GM23338 (cell line): ENCODE data around the gene SPIRE1. TPM values are rescaled to one million over a fixed set of nuclear protein-coding genes. Genes with fewer than 3 reads are reported as not detected.

ENCODE experiments used
- ATAC-seq: fragments of 200-7000 bp; cut with Tn5 transposase; 3 replicates; pipeline ENCODE4 v1.9.1; 2020
- DNase-seq: peaks from one replicate; pipeline ENCODE4 v3.0.0-alpha.2; 2015; ENCODE audit warnings: low spot score
- H2AFZ ChIP-seq: fragments of 200-600 bp; sonication (generic); 2 replicates; pipeline ENCODE4 v1.8.0; 2016; ENCODE audit warnings: antibody characterized with exemption, mild to moderate bottlenecking, moderate library complexity
- H3F3A ChIP-seq: fragments of 200-600 bp; sonication (generic); replicated peaks from 2 replicates; pipeline ENCODE4 v1.8.0; 2017; ENCODE audit warnings: antibody characterized with exemption, mixed run types, low read depth
- H3K27ac ChIP-seq: fragments of 200-600 bp; sonication (generic); 2 replicates; pipeline ENCODE4 v1.6.1; 2016; ENCODE audit warnings: low read depth
- H3K27me3 ChIP-seq: fragments of 200-600 bp; sonication (generic); 2 replicates; pipeline ENCODE4 v1.8.0; 2016; ENCODE audit warnings: mild to moderate bottlenecking, mixed run types, moderate library complexity; ENCODE audit not compliant: insufficient read depth
- H3K36me3 ChIP-seq: fragments of 200-600 bp; sonication (generic); 2 replicates; pipeline ENCODE4 v1.8.0; 2016; ENCODE audit warnings: mild to moderate bottlenecking; ENCODE audit not compliant: insufficient read depth
- H3K4me1 ChIP-seq: fragments of 200-600 bp; sonication (generic); 2 replicates; pipeline ENCODE4 v1.8.0; 2016; ENCODE audit warnings: mild to moderate bottlenecking, moderate library complexity; ENCODE audit not compliant: insufficient read depth
- H3K4me2 ChIP-seq: fragments of 200-600 bp; sonication (generic); 2 replicates; pipeline ENCODE4 v1.7.1; 2017; ENCODE audit warnings: mixed run types
- H3K4me3 ChIP-seq: fragments of 200-600 bp; sonication (generic); 2 replicates; pipeline ENCODE4 v1.6.1; 2016; ENCODE audit warnings: mixed run types
- H3K79me2 ChIP-seq: fragments of 200-600 bp; sonication (generic); replicated peaks from 2 replicates; pipeline ENCODE4 v1.8.0; 2017; ENCODE audit warnings: mild to moderate bottlenecking; ENCODE audit not compliant: insufficient read depth
- H3K9me2 ChIP-seq: fragments of 200-600 bp; sonication (generic); 2 replicates; pipeline ENCODE4 v1.8.0; 2017; ENCODE audit not compliant: insufficient read depth
- H4K20me1 ChIP-seq: fragments of 200-600 bp; sonication (generic); replicated peaks from 2 replicates; pipeline ENCODE4 v1.8.0; 2017; ENCODE audit warnings: mild to moderate bottlenecking; ENCODE audit not compliant: insufficient read depth
- H3K27ac Mint-ChIP-seq: 2 replicates; pipeline ENCODE4 v1.8.0; 2020; ENCODE audit warnings: inconsistent platforms, mild to moderate bottlenecking, moderate library complexity, mixed read lengths
- H3K27me3 Mint-ChIP-seq: 3 replicates; pipeline ENCODE4 v1.8.0; 2022; ENCODE audit warnings: low read depth, mild to moderate bottlenecking, moderate library complexity, mixed read lengths, inconsistent platforms; ENCODE audit not compliant: insufficient read depth, poor library complexity
- H3K36me3 Mint-ChIP-seq: 3 replicates; pipeline ENCODE4 v1.8.0; 2021; ENCODE audit warnings: low read depth, mild to moderate bottlenecking, inconsistent platforms, moderate library complexity, mixed read lengths
- H3K4me1 Mint-ChIP-seq: 3 replicates; pipeline ENCODE4 v1.8.0; 2020; ENCODE audit warnings: mild to moderate bottlenecking, inconsistent platforms, mixed read lengths
- H3K4me3 Mint-ChIP-seq: 3 replicates; pipeline ENCODE4 v1.8.0; 2021; ENCODE audit warnings: moderate library complexity, mild to moderate bottlenecking, inconsistent platforms, mixed read lengths
- H3K9me3 Mint-ChIP-seq: 3 replicates; pipeline ENCODE4 v1.8.0; 2020; ENCODE audit warnings: moderate library complexity, mild to moderate bottlenecking, inconsistent platforms, mixed read lengths
- CREB1 ChIP-seq: fragments of 250-450 bp; sonication (Bioruptor Pico); IDR thresholded peaks from 2 replicates; pipeline ENCODE4 v1.5.0; 2020; ENCODE audit warnings: low read depth, mild to moderate bottlenecking, moderate library complexity
- EZH2 ChIP-seq: fragments of 200-600 bp; sonication (generic); IDR thresholded peaks from one replicate; pipeline ENCODE4 v1.8.0; 2017; ENCODE audit warnings: antibody characterized with exemption, mild to moderate bottlenecking, low read depth; ENCODE audit not compliant: unreplicated experiment
- EZH2phosphoT487 ChIP-seq: fragments of 200-600 bp; sonication (generic); IDR thresholded peaks from one replicate; pipeline ENCODE4 v1.8.1; 2018; ENCODE audit warnings: antibody characterized with exemption; ENCODE audit not compliant: unreplicated experiment
- JUNB ChIP-seq: IDR thresholded peaks from one replicate; pipeline ENCODE4 v1.6.1; 2016; ENCODE audit warnings: antibody characterized with exemption; ENCODE audit not compliant: unreplicated experiment
- NANOG ChIP-seq: IDR thresholded peaks from 2 replicates; pipeline ENCODE4 v1.6.1; 2016; ENCODE audit warnings: antibody characterized with exemption, borderline replicate concordance
- POLR2AphosphoS5 ChIP-seq: IDR thresholded peaks from 2 replicates; pipeline ENCODE4 v1.6.1; 2016; ENCODE audit warnings: antibody characterized with exemption, low read depth
- ZNF331 ChIP-seq: fragments of 250-450 bp; sonication (Bioruptor Pico); IDR thresholded peaks from 2 replicates; pipeline ENCODE4 v1.5.0; 2020; ENCODE audit warnings: low read depth, mild to moderate bottlenecking, moderate library complexity
- ZNF462 ChIP-seq: fragments of 250-450 bp; sonication (Bioruptor Pico); IDR thresholded peaks from 2 replicates; pipeline ENCODE4 v1.5.0; 2020; ENCODE audit warnings: mild to moderate bottlenecking, moderate library complexity
- polyA plus RNA-seq: library from polyadenylated mRNA; unstranded; fragments of >200 nt; fragmentation: Nextera tagmentation; extraction: Ambion mirVana; gene quantifications from 2 replicates; pipeline ENCODE4 v1.2.1, GENCODE V29; 2016
- total RNA-seq: library from RNA; depleted of rRNA; stranded (reverse); fragments of >200 nt; shearing (Covaris generic); gene quantifications from 2 replicates; pipeline ENCODE4 v1.2.3, GENCODE V29; 2014
- TF ChIP-seq, protein P1 (sequence below): IDR thresholded peaks from one replicate; pipeline ENCODE4 v1.6.1; 2018; ENCODE audit warnings: antibody characterized with exemption; ENCODE audit not compliant: unreplicated experiment
- TF ChIP-seq, protein P2 (sequence below), 2 experiments: fragments of 200-600 bp in 1 of 2; sonication (generic) in 1 of 2; conservative IDR thresholded peaks; 2 replicates each; pipeline versions ENCODE4 v1.5.1 to v1.6.1; 2016 to 2017; ENCODE audit warnings: antibody characterized with exemption in 2 of 2, low read depth in 2 of 2, mild to moderate bottlenecking in 2 of 2, moderate library complexity in 1 of 2

The SPIRE1 gene
- total and polyA plus RNA-seq, 2 experiments from 2014 or later, result 2.9 to 15.5 TPM

- TF ChIP-seq, protein P1, sequence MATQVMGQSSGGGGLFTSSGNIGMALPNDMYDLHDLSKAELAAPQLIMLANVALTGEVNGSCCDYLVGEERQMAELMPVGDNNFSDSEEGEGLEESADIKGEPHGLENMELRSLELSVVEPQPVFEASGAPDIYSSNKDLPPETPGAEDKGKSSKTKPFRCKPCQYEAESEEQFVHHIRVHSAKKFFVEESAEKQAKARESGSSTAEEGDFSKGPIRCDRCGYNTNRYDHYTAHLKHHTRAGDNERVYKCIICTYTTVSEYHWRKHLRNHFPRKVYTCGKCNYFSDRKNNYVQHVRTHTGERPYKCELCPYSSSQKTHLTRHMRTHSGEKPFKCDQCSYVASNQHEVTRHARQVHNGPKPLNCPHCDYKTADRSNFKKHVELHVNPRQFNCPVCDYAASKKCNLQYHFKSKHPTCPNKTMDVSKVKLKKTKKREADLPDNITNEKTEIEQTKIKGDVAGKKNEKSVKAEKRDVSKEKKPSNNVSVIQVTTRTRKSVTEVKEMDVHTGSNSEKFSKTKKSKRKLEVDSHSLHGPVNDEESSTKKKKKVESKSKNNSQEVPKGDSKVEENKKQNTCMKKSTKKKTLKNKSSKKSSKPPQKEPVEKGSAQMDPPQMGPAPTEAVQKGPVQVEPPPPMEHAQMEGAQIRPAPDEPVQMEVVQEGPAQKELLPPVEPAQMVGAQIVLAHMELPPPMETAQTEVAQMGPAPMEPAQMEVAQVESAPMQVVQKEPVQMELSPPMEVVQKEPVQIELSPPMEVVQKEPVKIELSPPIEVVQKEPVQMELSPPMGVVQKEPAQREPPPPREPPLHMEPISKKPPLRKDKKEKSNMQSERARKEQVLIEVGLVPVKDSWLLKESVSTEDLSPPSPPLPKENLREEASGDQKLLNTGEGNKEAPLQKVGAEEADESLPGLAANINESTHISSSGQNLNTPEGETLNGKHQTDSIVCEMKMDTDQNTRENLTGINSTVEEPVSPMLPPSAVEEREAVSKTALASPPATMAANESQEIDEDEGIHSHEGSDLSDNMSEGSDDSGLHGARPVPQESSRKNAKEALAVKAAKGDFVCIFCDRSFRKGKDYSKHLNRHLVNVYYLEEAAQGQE, result no peak
- TF ChIP-seq POLR2AphosphoS5 (no peak), CREB1 (CRISPR knock-in tag) (no peak), EZH2 (no peak)
Measured at GRCh38 chr18:12593866-12594265, 64.0 kb downstream of the SPIRE1 start (continued).

DNA sequence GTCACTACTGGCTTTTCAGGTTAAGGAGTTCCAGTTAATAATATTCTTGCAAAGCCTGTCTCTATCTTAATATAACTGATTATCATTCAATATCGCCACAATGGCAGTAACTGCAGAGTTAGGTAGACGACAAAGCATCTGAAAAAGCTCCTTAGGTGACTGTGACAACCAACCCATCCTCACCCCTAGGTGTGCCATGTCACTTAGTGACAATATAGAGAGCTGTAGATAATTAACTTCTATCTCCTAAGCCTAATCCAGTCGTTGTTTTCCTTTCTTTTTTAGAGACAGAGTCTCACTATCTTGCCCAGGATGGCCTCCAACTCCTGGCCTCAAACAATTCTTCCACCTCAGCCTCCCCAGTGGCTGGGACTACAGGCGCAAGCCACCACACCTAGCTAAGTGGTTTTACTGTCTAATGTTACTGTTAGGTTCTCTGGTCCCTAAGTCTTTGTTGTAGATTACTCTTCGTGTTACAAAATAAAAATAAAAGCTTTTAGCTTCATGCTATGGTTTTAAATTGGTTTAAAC, 65.2 kb downstream of the SPIRE1 start:
- Histone ChIP-seq H4K20me1 (no peaks in the 10 kb centered on the region), H3K4me1 (peaks cover 10% of the 10 kb centered on the region; the same call in 1 of the 2 replicates), H3K4me3 (no peak overlapping the region), H3K27ac (no peak overlapping the region), H2AFZ (no peak overlapping the region), H3K36me3 (no peaks in the 10 kb centered on the region), H3F3A (no peaks in the 10 kb centered on the region), H3K9me2 (no peaks in the 10 kb centered on the region), H3K79me2 (no peaks in the 10 kb centered on the region), H3K27me3 (no peaks in the 10 kb centered on the region), H3K4me2 (no peak overlapping the region)
- Mint-ChIP-seq H3K4me3 (no peak overlapping the region), H3K9me3 (no peaks in the 10 kb centered on the region), H3K36me3 (no peaks in the 10 kb centered on the region), H3K27me3 (no peaks in the 10 kb centered on the region), H3K4me1 (peaks cover 15% of the 10 kb centered on the region), H3K27ac (no peak overlapping the region)
- DNase-seq (no peak), ATAC-seq (no peak)
- no peak for TF ChIP-seq EZH2
- no peak for TF ChIP-seq NANOG
- no peak for TF ChIP-seq EZH2phosphoT487
- TF ChIP-seq JUNB, result no peak
- TF ChIP-seq, protein P2, sequence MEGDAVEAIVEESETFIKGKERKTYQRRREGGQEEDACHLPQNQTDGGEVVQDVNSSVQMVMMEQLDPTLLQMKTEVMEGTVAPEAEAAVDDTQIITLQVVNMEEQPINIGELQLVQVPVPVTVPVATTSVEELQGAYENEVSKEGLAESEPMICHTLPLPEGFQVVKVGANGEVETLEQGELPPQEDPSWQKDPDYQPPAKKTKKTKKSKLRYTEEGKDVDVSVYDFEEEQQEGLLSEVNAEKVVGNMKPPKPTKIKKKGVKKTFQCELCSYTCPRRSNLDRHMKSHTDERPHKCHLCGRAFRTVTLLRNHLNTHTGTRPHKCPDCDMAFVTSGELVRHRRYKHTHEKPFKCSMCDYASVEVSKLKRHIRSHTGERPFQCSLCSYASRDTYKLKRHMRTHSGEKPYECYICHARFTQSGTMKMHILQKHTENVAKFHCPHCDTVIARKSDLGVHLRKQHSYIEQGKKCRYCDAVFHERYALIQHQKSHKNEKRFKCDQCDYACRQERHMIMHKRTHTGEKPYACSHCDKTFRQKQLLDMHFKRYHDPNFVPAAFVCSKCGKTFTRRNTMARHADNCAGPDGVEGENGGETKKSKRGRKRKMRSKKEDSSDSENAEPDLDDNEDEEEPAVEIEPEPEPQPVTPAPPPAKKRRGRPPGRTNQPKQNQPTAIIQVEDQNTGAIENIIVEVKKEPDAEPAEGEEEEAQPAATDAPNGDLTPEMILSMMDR (conservative IDR thresholded peaks at IDR 0.05; ENCODE audit: low read depth in 2 of 2), result no peak
- TF ChIP-seq, protein P1, result no peak
- TF ChIP-seq ZNF462 (CRISPR knock-in tag), result no peak
- TF ChIP-seq ZNF331, result no peak
